Epithelial cell of prostate (primary cell): Measurements from ENCODE around the gene RAI2.
"Not testable (repeated sequence)": the region's sequence is repeated elsewhere in the genome, so short reads cannot be mapped to it uniquely, and the experiment has no call there.

Source experiments
- DNase-seq: peaks from one replicate; pipeline ENCODE4 v3.0.0-alpha.2; 2011; ENCODE audit warnings: low read depth, low spot score
- H3K27ac ChIP-seq: fragments of 450-650 bp; 2 replicates; pipeline ENCODE4 v1.5.1; 2017; ENCODE audit warnings: mild to moderate bottlenecking

Gene RAI2

DNA sequence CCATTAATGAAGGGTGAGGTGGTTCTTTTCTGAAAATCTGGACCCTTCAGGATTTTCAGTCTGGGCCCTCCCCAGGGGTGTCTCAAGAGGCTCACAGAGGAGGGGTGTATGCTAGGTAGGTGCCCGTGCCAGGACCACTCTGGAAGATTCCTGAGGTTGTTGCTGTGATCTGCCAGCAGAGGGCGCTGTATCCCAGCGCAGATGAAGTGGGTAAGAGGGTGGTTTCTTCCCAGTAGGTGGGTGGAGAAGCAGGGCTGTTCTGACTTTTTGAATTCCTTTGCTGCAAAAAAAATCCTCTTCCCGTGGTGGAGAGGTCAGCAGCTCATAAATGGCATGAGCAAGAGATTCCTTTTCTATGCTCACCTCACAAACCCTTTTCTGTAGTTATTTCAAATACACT, 72.7 kb downstream of the RAI2 start:
- no peak for DNase-seq
- H3K27ac ChIP-seq: no peak overlapping the region

DNA sequence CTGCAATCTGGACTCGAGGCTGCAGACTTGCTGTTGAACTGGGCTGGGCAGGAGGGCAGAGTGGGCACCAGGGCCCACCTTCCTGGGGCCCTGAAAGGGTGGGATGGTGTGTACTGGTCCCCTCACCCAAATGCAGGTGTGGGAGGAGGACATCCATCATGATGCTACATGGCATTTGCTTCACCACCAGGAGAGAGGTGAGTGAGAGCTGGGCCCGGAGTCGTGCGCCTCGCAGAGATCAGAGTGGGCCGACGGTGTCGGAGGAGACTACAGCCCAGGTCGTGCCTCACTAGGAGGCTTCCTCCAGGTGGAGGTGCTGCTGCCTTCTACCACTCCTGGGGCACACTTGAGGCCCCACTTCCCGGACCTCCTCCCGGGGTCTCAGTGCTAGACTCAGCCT, 73.5 kb downstream of the RAI2 start:
- no peak for DNase-seq
- H3K27ac ChIP-seq: no peak overlapping the region

DNA sequence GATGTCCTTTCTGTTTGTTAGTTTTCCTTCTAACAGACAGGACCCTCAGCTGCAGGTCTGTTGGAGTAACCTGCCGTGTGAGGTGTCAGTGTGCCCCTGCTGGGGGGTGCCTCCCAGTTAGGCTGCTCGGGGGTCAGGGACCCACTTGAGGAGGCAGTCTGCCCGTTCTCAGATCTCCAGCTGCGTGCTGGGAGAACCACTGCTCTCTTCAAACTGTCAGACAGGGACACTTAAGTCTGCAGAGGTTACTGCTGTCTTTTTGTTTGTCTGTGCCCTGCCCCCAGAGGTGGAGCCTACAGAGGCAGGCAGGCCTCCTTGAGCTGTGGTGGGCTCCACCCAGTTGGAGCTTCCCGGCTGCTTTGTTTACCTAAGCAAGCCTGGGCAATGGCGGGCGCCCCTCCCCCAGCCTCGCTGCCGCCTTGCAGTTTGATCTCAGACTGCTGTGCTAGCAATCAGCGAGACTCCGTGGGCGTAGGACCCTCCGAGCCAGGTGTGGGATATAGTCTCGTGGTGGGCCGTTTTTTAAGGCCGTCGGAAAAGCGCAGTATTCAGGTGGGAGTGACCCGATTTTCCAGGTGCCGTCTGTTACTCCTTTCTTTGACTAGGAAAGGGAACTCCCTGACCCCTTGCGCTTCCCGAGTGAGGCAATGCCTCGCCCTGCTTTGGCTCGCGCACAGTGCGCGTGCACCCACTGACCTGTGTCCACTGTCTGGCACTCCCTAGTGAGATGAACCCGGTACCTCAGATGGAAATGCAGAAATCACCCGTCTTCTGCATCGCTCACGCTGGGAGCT, 74.3 kb downstream of the RAI2 start:
- H3K27ac ChIP-seq, DNase-seq: not testable (repeated sequence)

DNA sequence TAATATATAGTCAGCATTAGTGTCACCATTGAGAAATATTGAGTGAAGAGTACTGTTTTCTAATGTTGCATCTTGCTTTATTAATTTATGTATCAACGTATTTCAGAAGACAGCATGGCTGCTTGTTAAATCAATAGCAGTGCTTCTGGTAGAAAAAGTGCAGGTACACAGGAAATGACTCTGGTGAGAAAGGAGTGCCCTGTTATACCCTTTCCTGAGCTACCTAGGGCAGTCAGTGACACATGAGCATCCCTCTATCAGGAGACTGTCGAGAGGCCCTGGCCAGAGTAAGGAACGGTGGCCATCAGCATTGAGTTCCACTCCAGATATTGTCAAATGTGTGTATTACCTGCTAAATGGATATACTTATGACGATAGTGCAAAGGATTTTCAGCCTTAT, 81.7 kb downstream of the RAI2 start:
- DNase-seq: no peak
- H3K27ac ChIP-seq: no peak overlapping the region

DNA sequence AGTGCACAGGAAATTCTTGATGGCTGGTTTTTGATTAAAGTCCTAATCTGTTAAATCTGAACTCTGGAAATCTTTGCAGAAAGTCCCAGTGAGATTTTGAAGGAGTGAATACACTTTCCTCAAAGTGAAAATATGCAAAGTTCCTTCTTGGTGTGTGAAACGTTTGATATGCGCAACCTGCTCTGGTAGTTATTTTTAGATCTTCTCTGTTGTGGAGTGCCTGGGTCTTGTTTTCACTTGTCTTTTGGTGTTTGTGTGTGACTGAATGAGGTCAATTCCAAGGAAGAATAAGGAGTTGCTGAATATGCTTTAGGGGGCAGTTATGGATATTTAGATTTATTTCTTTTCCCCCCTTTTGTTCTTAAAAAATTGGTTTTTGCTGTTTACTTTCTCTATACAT, 82.1 kb downstream of the RAI2 start:
- no peak for DNase-seq
- no peak overlapping the region for H3K27ac ChIP-seq

DNA sequence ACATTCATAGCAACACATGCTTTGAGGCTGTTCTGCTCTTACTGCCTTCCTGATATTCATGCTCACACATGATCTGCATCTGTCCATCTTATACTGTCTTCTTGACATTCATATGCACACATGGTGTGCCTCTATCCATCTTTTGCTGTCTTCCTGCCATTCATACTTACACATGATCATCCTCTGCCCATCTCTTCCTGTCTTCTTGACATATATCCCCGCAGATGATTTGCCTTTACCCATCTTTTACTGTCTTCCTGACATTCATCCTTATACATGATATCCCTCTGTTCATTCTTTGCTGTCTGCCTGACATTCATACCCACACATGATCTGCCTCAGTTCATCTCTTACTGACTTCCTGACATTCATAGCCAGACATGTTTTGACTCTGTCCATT, 87.0 kb downstream of the RAI2 start:
- no peak for DNase-seq
- no peak overlapping the region for H3K27ac ChIP-seq

DNA sequence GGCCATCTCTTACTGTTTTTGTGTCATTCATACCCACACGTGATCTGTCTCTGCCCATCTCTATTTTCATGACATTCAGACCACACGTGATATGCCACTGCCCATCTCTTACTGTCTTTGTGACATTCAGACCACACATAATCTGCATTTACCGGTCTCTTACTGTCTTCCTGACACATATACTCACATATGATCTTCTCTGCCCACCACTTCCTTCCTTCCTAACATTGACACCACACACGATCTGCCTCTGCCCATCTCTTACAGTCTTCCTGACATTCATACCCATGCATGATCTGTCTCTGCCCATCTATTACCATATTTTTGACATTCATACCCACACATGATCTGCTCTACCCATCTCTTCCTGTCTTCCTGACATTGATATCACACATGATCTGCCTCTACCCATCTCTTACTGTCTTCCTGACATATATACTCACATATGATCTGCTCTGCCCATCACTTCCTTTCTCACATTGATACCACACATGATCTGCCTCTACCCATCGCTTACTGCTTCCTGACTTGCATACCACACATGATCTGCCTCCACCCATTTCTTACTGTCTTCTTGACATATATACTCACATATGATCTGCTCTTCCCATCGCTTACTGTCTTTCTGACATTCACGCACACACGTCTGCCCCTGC, 87.7 kb downstream of the RAI2 start:
- no peak for DNase-seq
- no peak overlapping the region for H3K27ac ChIP-seq

DNA sequence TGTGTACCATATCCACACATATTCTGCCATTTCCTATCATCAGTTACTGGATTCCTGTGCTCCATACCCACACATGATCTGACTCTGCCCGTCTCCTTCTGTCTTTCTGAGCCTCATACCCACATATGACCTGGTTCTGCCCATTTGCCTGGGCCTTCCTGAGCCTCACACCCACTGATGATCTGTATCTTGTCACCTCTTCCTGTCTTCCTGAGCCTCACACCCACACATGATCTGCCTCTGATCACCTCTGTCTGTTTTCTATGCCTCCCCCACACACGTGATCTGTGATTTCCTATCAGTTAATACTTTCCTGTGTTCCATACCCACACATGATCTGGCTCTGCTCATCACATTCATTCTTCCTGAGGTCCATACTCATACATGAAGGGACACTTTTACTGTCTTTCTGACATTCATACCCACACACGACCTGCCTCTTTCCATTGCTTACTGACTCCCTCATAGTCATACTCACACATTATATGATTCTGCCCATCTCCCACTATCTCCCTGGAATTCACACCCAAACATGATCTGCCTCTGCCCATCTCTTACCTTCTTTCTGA, 91.3 kb downstream of the RAI2 start:
- H3K27ac ChIP-seq: no peak overlapping the region
- DNase-seq: no peak

DNA sequence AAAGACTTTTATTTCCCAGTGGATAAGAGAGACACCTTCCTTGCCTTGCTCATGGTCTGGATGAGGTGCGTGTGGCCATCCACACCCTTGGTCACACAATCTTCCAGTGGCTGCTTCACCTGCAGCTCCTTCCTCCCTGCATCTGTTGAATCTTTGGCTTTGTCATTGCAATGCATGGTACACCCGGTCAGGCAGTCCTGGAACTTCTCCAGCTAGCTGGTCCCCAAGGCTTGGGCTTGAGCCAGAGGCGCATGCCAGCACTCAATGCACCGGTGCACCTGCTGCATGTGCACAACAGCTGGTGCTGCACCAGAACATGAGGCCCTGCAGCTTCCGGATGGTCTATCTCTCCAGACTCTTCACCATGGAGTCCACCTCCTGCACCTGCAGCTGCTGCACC, 92.1 kb downstream of the RAI2 start:
- H3K27ac ChIP-seq: no peak overlapping the region
- DNase-seq: no peak

DNA sequence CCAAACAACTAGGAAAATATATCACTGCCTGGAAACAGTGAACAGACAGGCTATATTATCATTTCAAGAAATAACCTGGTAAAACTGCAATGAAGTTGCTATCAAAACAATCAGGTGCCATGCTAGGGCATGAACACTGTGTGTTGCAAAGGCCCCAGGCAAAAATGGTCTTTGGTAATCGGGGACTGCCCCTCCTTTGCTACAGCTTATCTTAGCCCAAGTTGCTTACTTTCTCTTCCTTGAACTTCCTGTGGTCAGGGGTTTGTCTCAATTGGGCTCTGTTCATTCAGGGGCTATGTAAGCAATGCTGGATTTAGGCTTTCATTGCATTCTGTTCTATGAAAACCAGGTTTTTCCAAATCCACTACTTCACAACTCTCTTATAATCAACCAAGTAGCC, 93.4 kb downstream of the RAI2 start:
- no peak overlapping the region for H3K27ac ChIP-seq
- no peak for DNase-seq

DNA sequence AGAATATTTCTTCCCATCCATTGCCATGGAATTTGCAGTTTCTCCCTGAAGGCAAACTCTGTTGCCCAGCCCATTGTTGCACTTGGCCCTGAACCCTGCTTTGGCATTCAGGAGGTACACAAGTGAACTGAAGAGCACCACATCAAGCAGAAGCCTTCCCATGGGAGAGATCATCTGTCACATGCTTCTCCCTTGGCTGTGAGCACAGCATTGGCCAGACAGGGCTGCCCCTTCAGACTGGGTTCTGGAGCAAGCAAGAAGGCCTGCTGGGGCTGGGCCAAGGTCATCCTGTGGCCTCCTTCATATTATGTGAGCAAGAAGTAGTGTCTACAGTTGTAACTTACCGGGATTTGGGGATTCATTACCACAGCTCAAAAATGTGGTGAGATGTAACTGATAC, 101.1 kb downstream of the RAI2 start:
- DNase-seq: no peak

DNA sequence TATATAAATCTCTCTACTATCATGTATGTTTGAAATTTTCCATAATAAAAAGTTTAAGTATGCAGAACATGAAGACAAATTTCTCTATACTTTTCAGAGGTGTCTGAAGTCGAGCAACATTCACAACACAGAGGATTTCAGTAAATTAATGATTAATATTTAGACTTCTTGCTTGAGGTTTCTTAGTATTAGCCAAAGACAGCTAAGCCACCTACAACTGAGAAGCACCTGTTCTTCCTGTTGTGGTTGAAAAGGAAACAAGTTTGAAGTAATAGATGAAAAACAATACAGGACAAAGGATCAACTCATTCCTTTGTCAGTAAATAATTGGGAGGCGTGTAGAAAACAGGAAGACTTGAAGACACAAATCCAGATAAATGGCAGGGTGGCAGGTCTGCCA, 102.7 kb downstream of the RAI2 start:
- no peak for DNase-seq
- no peak overlapping the region for H3K27ac ChIP-seq

More for the DNA sequence above, 101.1 kb downstream of the RAI2 start:
- H3K27ac ChIP-seq: no peak overlapping the region

DNA sequence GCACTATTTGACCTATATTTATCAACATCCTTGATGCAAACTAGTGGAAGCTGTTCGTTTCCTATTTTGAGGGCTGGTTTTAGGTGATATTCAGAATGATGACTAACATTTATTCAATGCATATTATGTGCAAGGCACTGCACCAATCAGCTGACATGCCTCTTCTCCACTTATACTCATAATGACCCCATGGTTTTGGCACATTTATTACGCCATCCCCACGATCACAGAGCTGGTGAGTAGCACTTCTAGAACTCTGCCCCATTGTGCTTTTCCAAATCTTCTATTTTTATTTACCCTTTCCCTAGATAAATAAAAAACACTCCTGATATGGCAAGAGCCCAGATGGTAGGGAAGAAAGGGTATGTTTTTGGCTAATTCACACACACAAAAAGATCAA, 110.7 kb downstream of the RAI2 start:
- DNase-seq: no peak

More for the DNA sequence above, 110.7 kb downstream of the RAI2 start:
- H3K27ac ChIP-seq: no peak overlapping the region
